ENCODE data around the gene MAML1.

Gene MAML1

DNA sequence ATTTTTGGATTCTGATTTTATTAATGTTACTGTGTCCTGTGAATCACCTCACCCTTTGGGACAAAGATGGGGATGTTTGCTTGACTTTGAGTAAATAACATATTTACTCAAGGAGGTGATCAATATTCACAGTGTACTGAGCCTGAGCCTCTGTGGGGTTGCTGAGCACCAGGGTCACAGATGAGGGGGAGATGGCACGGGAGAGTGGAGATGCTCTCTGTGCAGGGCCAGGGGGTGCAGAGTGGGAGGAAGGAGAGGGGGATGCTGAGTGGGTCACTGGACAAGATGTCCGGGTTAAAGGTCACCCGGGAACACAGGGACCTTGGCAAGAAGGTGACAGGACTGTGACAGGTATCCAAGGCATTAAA, 92.1 kb downstream of the MAML1 start:
- no peak for DNase-seq

DNA sequence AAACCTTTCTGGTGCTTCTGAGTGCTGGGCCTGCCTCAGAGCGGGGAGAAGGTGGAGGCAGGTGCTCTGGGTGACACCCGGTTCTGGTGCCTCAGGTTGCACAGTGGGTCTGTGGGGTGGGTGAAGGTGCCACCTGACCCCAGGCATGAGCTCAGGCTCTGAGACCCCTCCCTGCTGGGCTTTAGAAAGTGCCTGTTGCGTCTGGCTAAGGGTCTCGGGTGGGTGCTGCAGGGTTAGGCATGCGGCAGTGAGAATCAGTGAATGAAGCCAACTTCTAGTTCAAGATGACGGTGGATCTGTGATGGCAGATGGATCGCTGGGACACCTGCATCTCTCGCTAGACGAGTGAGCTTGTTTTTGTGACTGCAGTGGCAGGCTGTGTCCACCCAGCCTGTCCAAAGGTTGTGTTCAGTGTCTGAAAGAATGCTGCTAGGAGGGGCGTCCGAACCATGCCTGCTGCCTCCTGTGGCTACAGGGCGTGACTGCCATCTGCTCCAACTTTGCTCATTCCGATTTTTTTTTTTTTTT, 93.1 kb downstream of the MAML1 start:
- DNase-seq, result no peak

All from GOT3 (cell line).